Measurements from ENCODE around the gene ANKRD60.

DNA sequence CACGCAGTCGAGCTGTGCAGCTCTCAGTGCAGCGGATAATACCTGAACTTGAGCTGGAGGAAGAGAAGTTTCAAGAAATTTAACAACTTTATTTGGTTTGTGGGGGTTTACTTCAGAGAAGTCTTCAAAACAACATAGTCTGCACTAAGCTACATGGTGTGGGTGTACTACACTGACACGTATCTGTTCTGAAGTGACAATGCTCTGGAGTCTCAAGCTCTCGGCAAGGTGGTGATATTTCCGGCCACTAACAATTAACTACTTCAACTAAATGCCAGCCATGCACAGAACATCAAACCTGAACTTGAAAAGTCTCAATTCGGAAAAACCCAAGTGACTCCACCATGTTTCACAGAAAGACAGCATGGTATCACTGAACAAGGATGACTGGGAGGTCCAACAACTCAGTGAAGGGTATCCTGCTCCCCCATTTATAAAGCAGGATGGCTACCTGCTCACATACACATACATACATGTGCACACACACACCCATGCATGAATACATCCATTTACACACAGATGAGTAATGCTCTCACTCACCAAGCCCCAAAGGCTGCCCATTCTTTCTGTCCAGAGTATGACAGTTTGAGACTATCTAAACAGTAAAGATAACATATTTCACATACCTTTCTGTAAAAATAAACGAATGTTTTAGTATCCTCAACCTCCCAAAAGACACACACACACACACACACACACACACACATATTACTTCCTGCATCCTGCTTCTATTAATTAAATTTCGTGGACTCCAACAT, 15.4 kb upstream of the ANKRD60 start:
- TF ChIP-seq, protein P1, sequence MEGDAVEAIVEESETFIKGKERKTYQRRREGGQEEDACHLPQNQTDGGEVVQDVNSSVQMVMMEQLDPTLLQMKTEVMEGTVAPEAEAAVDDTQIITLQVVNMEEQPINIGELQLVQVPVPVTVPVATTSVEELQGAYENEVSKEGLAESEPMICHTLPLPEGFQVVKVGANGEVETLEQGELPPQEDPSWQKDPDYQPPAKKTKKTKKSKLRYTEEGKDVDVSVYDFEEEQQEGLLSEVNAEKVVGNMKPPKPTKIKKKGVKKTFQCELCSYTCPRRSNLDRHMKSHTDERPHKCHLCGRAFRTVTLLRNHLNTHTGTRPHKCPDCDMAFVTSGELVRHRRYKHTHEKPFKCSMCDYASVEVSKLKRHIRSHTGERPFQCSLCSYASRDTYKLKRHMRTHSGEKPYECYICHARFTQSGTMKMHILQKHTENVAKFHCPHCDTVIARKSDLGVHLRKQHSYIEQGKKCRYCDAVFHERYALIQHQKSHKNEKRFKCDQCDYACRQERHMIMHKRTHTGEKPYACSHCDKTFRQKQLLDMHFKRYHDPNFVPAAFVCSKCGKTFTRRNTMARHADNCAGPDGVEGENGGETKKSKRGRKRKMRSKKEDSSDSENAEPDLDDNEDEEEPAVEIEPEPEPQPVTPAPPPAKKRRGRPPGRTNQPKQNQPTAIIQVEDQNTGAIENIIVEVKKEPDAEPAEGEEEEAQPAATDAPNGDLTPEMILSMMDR (conservative IDR thresholded peaks at IDR 0.05; ENCODE audit: low read length) = no peak
- TF ChIP-seq EZH2phosphoT487 (IDR thresholded peaks at IDR 0.05; ENCODE audit: borderline replicate concordance, low read depth, low read length) = no peak
